Stomach (tissue), 9 donors: ENCODE measurements around the gene WWC1. TPM values are rescaled to one million over a fixed set of nuclear protein-coding genes. Genes with fewer than 3 reads are reported as not detected.

ENCODE experiments used
- DNase-seq, 2 donors: peaks; one replicate each; pipeline versions ENCODE4 v3.0.0 to v3.0.0-alpha.2; 2013 to 2019
- H3K27ac ChIP-seq, 5 donors: fragments of 200-600 bp in 4 of 5; sonication (generic) in 4 of 5; one replicate each; pipeline ENCODE4 v1.5.1; 2013 to 2019; ENCODE audit warnings: mild to moderate bottlenecking in 1 of 5, moderate library complexity in 1 of 5
- H3K27me3 ChIP-seq, 3 donors: fragments of 200-600 bp; sonication (generic); one replicate each; pipeline ENCODE4 v1.5.1; 2017 to 2019; ENCODE audit warnings: mixed run types in 1 of 3
- H3K36me3 ChIP-seq, 4 donors: fragments of 200-600 bp; sonication (generic); 1 replicate in 3 of 4; 2 replicates in 1 of 4; pipeline ENCODE4 v1.5.1; 2016 to 2019
- H3K4me1 ChIP-seq, 4 donors: fragments of 200-600 bp; sonication (generic); one replicate each; pipeline ENCODE4 v1.5.1; 2016 to 2019
- H3K4me3 ChIP-seq, 4 donors: fragments of 200-600 bp; sonication (generic) in 3 of 4; one replicate each; pipeline ENCODE4 v1.5.1; 2016 to 2019; ENCODE audit warnings: mild to moderate bottlenecking in 1 of 4
- H3K9me3 ChIP-seq, 4 donors: fragments of 200-600 bp; sonication (generic); one replicate each; pipeline ENCODE4 v1.5.1; 2016 to 2019
- EP300 ChIP-seq: sonication (generic); formaldehyde crosslinking; IDR thresholded peaks from one replicate; pipeline ENCODE4 v1.6.1; 2017; ENCODE audit warnings: antibody characterized with exemption
- POLR2A ChIP-seq, 4 donors: fragments of 450-650 bp; IDR thresholded peaks; one replicate each; pipeline ENCODE4 v1.6.1; 2016; ENCODE audit warnings: antibody characterized with exemption in 4 of 4, control low read depth in 2 of 4, mild to moderate bottlenecking in 1 of 4, moderate library complexity in 1 of 4
- POLR2AphosphoS5 ChIP-seq, 3 donors: sonication (generic); formaldehyde crosslinking; IDR thresholded peaks; one replicate each; pipeline ENCODE4 v1.6.1; 2016; ENCODE audit warnings: antibody characterized with exemption in 3 of 3
- WGBS, 5 donors: extraction: QIAGEN DNeasy Blood & Tissue Kit in 3 of 5; methylation state at CpG; one replicate each; pipeline versions ENCODE4 v1.1.5 to v1.1.7; 2013 to 2018; 5-methylcytosine and 5-hydroxymethylcytosine counted together
- intact Hi-C: fragments of 100-400 bp; cut with DNase I; formaldehyde crosslinking; loops from one replicate; pipeline ENCODE4 v1.15.1; 2023; ENCODE audit warnings: low total_unique reads
- polyA plus RNA-seq, 3 donors: library from polyadenylated mRNA; stranded (reverse); fragments of 200-250 nt; gene quantifications; one replicate each; pipeline ENCODE4 v1.2.3, GENCODE V29; 2013
- total RNA-seq, 5 donors: library from RNA; depleted of rRNA; stranded (reverse); fragments of >200 nt; gene quantifications; one replicate each; pipeline versions ENCODE4 v1.1.0 to v1.2.3, GENCODE V29; 2014 to 2016
- TF ChIP-seq, protein P1 (sequence below), 7 experiments: fragments of 450-650 bp in 4 of 7; fragments of 200-600 bp in 3 of 7; sonication (generic) in 3 of 7; IDR thresholded peaks; one replicate each; pipeline ENCODE4 v1.5.1; 2016 to 2019; ENCODE audit warnings: antibody characterized with exemption in 7 of 7, control low read depth in 2 of 7, mild to moderate bottlenecking in 1 of 7
- donor health status: healthy with polysubstance abuse.
- donor health status: Bipolar disorder and iron deficiency.
- donor health status: healthy.

WWC1 gene
- total and polyA plus RNA-seq, 8 donors, result 11.3 to 82.6 (median 33.4) TPM

DNA sequence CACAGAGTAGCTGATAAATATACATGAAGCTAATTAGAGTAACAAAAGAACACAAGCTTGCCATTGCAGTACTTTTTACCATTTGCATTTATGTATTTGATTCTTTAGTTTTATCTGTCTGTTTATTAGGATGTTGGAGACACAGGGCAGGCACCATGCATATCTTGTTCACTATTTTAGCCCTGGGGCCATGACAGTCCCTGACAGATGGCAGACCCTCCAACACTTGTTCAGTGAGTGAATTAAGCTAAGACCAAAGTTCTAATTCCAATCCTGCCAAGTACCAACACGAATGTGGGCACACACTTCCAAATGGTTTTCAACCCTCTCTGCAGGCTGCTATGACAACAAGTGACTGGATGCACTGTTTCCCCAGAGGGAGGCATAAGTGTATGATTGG is 182.9 kb downstream of the WWC1 start:
- DNase-seq, result no peak
- H3K36me3 ChIP-seq, result peaks cover 2 to 41% (median 31%) of the 10 kb centered on the region in 4 donors
- no peak overlapping the region for H3K4me3 ChIP-seq
- H3K27me3 ChIP-seq, result no peaks in the 10 kb centered on the region
- TF ChIP-seq, protein P1, sequence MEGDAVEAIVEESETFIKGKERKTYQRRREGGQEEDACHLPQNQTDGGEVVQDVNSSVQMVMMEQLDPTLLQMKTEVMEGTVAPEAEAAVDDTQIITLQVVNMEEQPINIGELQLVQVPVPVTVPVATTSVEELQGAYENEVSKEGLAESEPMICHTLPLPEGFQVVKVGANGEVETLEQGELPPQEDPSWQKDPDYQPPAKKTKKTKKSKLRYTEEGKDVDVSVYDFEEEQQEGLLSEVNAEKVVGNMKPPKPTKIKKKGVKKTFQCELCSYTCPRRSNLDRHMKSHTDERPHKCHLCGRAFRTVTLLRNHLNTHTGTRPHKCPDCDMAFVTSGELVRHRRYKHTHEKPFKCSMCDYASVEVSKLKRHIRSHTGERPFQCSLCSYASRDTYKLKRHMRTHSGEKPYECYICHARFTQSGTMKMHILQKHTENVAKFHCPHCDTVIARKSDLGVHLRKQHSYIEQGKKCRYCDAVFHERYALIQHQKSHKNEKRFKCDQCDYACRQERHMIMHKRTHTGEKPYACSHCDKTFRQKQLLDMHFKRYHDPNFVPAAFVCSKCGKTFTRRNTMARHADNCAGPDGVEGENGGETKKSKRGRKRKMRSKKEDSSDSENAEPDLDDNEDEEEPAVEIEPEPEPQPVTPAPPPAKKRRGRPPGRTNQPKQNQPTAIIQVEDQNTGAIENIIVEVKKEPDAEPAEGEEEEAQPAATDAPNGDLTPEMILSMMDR (IDR thresholded peaks at IDR 0.05), result no peak
- no peak for TF ChIP-seq POLR2AphosphoS5 (IDR thresholded peaks at IDR 0.05)
- no peak for TF ChIP-seq POLR2A (IDR thresholded peaks at IDR 0.05)
- no peak for TF ChIP-seq EP300
- no peaks in the 10 kb centered on the region for H3K4me1 ChIP-seq
- WGBS, 5 donors, result 50 to 79% (median 63%) methylated on average over 1 of the region's 1 CpG
- no peak overlapping the region for H3K27ac ChIP-seq
- H3K9me3 ChIP-seq, result no peaks in the 10 kb centered on the region
- intact Hi-C loops, result no loop called here

DNA sequence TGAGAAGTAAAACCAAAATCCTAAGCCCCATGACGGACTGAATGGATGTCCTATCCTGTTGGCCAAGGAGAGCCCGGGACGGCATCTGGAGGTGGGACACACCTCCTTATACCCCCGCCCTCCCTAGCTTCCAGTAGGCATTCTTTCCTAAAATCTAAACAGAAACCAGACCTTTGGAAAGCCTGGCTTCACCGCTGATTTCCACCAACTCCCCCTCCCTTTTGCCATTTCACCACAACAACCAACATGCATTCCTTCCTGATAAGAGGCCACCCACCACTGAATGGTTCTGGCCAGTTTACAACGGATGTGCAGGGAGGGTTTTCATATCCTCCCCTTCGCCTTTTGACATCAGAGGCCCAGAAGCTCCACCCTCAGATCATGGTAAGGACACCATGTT is 185.6 kb downstream of the WWC1 start:
- Histone ChIP-seq H3K4me3 (no peak overlapping the region), H3K4me1 (no peaks in the 10 kb centered on the region), H3K27ac (no peak overlapping the region), H3K36me3 (peaks cover 0 to 21% (median 10%) of the 10 kb centered on the region in 4 donors), H3K27me3 (no peaks in the 10 kb centered on the region), H3K9me3 (no peaks in the 10 kb centered on the region)
- intact Hi-C loops, result no loop called here
- 44 to 60% (median 53%) methylated on average over 7 of the region's 7 CpGs for WGBS, 5 donors
- TF ChIP-seq EP300, result no peak
- TF ChIP-seq POLR2A (IDR thresholded peaks at IDR 0.05), result no peak
- no peak for TF ChIP-seq POLR2AphosphoS5 (IDR thresholded peaks at IDR 0.05)
- TF ChIP-seq, protein P1 (IDR thresholded peaks at IDR 0.05), result no peak
- DNase-seq, result no peak

DNA sequence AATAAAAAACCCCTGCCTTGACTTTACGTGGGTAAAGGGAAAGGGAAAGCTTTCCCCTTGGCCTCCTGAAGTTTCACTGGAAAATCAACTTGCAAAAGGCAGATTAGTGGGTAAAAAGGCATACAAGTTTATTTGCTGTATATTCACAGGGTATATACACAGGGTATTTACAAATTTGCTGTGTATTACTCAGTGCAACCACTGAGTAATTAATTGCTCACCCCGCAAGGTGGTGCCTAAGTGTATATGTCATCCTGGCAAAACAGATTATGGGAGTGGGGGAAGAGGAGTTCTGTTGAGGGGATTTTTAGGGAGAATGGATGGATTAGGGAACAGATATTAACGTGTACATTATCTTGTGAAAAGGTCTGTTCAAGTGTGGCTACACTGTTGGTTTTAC is 187.7 kb downstream of the WWC1 start:
- Histone ChIP-seq H3K4me1 (no peaks in the 10 kb centered on the region), H3K27ac (no peak overlapping the region), H3K4me3 (no peak overlapping the region), H3K27me3 (no peaks in the 10 kb centered on the region), H3K36me3 (peaks cover 0 to 3% (median 0%) of the 10 kb centered on the region in 4 donors), H3K9me3 (no peaks in the 10 kb centered on the region)
- WGBS, 5 donors, result 69 to 78% (median 76%) methylated on average over 3 of the region's 3 CpGs
- intact Hi-C loops, result no loop called here
- DNase-seq, result no peak
- TF ChIP-seq, protein P1 (IDR thresholded peaks at IDR 0.05), result no peak
- TF ChIP-seq POLR2A (IDR thresholded peaks at IDR 0.05) (no peak), EP300 (no peak), POLR2AphosphoS5 (IDR thresholded peaks at IDR 0.05) (no peak)

DNA sequence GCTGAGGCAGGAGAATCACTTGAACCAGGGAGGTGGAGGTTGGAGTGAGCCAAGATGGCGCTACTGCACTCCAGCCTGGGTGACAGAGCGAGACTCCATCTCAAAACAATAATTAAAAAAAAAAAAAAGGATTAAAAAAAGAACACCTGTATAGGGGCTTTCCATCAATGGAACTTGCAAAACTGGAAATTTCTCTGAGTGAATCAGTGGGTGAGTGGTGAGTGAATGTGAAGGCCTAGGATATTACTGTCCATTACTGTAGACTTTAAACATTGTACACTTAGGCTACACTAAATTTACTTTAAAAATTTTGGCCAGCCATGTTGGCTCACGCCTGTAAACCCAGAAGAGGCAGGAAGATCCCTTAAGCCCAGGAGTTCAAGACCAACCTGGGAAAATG is 189.2 kb downstream of the WWC1 start:
- no peaks in the 10 kb centered on the region for H3K27me3 ChIP-seq
- intact Hi-C loops, result no loop called here
- 88 to 100% (median 94%) methylated on average over 3 of the region's 3 CpGs for WGBS, 5 donors
- no peaks in the 10 kb centered on the region for H3K4me1 ChIP-seq
- TF ChIP-seq POLR2AphosphoS5 (IDR thresholded peaks at IDR 0.05) (no peak), EP300 (no peak), POLR2A (IDR thresholded peaks at IDR 0.05) (no peak)
- TF ChIP-seq, protein P1 (IDR thresholded peaks at IDR 0.05), result no peak
- no peaks in the 10 kb centered on the region for H3K9me3 ChIP-seq
- no peak overlapping the region for H3K4me3 ChIP-seq
- no peak for DNase-seq
- no peaks in the 10 kb centered on the region for H3K36me3 ChIP-seq
- no peak overlapping the region for H3K27ac ChIP-seq
